Measurements from ENCODE around the gene OTOA.
"Not testable (repeated sequence)": the region's sequence is repeated elsewhere in the genome, so short reads cannot be mapped to it uniquely, and the experiment has no call there.

Gene OTOA

DNA sequence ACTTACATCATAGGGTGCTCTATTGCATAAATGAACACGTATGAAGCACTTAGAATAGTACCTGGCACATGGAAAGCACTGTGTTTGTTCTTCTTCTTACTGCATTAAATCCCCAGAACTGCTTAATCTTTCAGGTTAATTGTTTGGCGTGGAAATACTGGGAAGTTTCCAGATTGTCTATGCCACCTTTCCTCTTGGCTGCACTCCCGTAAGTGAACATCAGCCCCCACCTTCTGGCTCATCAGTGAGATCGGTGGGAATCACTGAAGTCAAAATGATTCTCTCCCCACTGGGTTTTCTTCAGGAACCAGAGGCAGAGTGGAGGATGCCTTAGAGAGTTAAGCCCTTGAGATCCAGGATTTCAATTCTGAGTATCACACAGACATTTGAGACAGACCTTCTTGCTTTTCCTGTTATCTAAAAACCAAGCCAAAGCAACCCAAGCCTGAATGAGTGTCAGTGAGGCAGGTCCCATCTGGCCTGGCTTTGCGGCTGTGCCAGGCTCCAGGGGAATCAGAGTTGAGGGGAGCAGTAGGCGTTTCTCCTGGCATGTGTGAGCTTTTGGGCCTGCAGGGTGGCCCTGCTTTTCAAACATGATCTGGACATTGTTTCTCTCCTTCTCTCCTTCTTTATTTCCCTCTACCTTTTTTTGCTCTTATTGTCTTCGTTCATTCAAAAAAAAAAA lies 59.1 kb downstream of the OTOA start:
- no peak for DNase-seq (ENCODE audit: low spot score)

DNA sequence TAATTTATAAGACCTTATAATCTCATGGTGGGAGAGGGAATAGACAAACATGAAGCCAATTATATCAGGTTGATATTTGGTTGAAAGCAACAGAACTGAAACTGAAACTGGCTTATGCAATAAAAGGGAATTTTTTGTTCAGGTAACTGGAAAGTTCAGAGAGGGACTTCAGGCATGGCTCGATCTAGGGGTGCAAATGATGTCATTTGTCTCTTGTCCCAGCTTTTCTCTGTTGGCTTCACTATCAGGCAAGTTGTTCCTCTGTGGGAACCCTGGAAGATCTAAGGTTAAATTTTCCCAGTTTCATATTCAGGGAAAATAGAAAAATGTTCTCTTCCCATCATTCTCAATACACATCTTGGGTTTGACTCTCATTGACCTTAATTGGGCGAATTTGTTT lies 59.8 kb downstream of the OTOA start:
- DNase-seq (ENCODE audit: low spot score) = no peak

DNA sequence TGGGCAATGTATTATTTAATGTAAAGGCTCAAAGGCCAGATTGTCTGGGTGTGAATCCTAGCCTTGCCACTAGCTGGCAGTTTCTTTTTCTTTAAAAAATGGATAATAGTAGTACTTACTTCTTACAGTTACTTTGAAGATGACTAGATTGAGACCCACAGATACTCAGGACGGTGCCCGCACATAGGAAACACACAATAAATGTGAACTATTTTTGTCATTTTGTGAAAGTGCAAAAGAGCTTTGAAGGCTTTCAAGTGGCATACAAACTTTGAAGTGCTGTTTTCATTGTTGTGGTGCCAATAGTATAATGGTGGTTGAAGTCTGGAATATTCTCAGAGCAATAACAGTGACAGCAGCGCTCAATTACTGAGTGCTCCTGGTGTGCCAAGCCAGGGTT lies 63.6 kb downstream of the OTOA start:
- no peak for DNase-seq (ENCODE audit: low spot score)

DNA sequence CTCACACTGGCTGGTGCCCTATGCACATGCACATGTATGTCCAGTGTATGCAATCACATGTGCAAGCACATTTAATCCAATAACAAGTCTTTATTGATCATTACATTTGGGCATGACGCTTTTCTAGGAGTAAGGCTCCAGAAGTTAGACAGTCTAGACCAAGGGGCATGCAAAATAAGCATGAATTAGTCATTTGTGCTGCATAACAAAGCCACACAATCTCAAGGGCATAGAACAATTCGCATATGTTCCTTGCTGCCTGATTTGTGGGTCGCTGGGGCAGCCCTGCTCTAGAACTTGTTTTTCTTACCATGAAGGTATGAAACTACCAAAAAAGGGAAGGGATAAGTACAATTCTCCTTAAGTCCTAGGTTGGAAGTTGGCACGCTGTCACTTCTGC lies 67.5 kb downstream of the OTOA start:
- DNase-seq (ENCODE audit: low spot score) = not testable (repeated sequence)

DNA sequence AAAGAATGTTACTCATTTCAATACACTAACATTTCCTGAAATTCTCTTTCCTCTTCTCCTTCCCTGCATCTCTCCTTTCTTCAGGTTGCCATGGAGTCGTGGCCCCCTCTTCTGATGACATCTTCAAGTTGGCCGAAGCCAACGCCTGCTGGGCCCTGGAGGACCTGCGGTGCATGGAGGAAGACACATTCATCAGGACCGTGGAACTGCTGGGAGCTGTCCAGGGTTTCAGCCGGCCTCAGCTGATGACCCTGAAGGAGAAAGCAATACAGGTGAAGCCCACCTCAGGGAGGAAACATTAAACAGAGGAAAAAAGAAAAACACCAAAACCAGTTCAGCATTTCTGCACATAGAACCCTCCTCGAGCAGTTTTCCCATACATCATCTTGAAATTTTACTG lies 76.9 kb downstream of the OTOA start:
- not testable (repeated sequence) for DNase-seq (ENCODE audit: low spot score)

DNA sequence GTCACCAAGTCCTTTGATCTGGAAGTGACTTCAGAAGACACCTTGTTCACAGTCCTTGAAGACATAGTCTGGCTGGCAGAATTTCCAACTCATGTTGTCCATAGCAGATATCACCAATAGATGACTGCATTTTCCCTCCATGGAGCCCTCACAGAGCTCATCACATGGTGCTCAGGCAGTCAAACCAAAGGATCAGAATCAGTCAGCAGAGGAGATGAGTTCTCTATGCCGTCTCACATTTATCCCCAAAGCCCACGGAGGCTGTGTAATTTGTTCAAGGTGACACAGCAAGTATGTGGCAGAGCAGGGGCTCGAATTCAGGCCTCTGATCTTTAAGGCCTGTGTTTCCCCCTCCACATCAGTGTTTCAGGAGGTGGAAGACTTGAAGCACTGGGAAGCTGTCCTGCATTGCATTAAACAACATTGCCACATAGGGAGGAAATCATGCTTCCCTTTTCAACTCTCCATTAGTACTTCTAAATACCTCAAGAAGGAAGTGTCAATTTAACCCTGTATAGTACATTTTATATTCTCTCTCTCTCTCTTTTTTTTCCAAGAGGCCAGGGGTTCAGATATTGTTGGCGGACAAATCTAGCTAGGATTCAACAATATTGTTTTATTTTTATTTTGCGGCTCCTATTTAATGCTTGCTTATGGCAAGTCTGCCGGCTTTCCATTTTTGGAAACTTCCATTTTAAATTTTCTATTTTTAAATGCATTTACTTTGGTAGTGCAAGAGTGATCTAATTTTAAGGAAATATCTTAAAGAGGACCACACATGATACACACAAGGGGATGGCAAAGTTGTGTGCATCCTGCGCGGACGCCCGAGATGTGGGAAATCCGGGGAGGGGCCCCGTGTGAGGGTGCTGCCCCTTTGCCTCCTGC lies 92.7 kb downstream of the OTOA start:
- DNase-seq (ENCODE audit: low spot score) = not testable (repeated sequence)

DNA sequence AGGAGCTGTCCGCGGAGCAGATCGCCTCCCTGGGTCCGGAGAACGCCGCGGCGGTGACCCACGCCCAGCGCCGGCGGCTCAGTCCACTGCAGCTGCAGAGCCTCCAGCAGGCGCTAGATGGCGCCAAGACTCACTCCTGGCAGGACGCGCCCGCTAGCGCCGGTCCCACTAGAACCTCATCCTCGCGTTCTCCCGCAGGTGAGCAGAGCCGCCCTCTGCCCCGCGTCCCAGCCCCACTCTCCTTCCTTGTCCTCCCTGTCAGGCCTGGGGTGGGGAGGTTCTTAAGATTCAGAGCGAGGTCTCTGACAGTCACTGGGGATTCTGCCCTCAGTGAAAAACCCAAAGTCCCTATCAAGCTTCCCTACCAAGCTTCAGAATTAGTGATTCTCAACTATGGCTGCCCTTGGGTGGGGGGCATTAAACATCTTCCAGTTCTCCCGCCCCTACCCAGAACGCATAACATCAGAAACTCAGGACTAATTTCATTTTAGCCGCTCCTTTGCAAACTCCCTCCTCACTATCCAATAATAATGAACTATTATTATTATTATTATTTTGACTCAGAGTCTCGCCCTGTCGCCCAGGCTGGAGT lies 93.4 kb downstream of the OTOA start:
- DNase-seq (ENCODE audit: low spot score) = not testable (repeated sequence)

DNA sequence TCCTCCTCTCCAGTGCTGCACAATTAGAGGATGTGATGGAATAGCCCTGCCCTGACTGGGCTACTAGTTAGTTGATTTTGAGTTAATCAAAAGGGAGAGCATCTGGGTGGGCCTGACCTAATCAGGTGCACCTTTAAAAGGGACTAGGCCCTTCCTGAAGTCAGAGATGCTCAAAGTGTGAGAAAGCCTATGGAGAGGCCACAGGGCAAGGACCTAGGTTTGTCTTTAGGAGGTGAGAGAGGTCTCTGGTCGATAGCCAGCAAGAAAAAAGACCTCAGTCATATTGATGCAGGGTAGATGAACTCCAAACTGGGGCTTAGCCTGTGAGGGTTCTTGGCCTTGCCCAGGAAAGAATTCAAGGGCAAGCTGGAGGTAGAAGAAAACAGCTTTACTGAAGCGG lies 104.5 kb downstream of the OTOA start:
- DNase-seq (ENCODE audit: low spot score) = not testable (repeated sequence)

DNA sequence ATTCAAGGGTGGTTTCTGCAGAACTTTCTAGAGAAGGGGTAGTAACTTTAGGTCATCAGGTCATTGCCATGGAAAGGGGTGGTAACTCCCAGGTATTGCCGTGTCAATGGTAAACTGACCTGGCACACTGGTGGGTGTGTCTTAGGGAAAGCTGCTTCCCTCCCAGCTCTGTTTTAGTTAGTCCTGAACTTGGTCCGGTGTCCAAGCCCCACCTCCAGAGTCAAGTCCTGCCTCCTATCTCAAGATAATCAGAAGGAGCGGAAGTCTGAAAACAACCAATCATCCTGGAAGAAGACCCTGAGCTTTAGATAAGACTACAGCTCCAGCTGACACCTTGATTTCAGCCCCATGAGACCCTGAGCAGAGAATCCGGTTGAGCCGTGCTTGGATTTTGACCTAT lies 105.0 kb downstream of the OTOA start:
- not testable (repeated sequence) for DNase-seq (ENCODE audit: low spot score)

DNA sequence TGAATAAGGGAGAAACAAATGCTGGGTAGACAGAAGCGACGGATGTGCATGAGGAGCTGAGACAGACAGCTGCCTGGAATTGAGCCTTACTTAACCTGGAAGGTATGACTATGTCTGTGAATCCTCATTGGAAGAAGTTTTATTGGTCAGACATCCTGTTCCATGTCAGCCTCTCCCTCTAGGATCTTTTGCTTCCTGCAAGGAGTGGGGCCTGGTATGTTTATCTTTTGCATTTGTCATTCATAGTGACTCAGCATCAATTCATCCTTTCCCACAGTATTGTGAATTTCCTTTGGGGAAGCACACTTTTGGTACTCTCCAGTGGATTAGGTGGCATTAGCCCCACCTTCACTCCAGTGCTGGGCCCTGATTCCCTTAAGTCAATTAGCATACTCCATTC lies 105.5 kb downstream of the OTOA start:
- not testable (repeated sequence) for DNase-seq (ENCODE audit: low spot score)

DNA sequence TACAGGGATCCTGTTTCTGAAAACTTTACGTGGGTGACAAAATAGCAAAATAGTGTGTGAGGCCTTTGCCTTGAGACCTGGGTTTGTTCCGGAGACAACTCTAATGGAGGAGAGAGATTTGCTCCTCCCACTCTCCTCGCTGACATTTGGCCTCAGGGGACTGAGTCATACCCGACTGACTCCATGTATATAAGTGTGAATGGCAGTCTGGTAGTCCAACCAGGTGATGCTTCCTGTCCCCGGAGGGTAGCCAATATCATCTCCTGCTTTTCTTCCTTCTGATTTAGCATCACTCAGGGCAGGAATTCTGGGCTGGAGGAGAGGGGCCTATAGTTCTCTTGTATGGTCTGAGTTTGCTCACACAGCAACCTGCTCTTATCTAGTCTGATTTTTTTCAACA lies 106.8 kb downstream of the OTOA start:
- DNase-seq (ENCODE audit: low spot score) = not testable (repeated sequence)

DNA sequence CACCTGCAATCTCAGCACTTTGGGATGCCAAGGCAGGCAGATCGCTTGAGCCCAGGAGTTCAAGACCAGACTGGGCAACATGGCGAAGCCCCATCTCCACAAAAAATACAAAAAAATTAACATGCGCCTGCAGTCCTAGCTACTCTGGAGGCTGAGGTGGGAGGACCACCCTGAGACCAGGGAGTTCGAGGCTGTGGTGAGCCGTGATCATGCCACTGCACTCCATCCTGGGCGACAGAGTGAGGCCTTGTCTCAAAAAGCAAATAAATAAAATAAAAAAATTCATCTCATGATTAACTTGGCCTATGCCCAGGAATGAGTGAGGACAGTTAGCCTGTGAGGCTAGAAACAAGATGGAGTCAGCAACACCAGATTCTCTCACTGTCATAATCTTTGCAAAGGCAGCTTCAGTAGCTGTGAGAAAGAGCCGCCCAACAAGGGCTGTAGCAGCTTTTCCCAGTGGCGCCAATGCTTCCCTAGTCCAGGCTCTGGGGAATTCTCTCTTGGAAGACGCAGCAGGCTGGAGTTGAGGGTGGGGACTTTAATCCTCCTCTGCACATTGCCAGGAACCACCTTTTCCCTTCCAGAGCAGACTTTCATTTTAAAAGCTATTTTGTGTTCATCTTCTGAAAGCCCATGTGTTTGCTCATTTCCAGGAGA lies 108.9 kb downstream of the OTOA start:
- not testable (repeated sequence) for DNase-seq (ENCODE audit: low spot score)

DNA sequence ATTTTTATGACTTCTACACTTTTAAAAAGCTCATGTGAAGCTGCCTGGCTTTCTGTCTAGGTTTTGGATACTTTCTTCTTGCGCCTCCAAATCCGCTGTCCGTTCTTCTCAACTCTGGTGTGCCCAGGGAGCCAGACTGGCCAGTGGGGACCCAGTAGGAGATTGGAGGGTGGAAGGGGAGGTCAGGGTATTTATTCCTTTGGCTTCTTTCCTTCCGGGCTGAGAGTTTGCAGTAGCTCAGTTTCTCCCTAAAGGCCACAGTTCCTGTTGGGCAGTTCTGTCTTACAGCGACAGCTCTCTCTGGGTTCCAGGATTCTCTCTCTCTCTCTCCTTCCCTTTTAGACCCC lies 109.4 kb downstream of the OTOA start:
- peak; percentile 1 for DNase-seq (ENCODE audit: low spot score)

DNA sequence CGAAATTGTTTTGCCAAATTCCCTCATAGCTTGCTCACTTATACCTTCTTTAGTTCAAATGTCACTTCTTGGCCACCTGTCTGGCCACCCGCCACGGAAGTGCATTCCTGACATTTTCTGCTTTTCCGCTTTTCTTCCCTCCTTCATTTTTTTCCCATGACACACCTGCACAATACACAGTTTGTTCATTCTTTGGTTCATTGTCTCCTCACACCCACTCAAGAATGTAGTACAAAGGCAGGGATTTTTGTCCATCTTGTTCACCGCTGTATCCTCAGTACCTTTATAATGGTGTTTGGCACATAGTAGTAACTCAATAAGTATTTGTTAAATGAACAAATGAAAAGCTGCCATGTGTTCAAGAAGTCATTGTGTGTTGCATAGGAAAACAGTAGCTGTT lies 116.8 kb downstream of the OTOA start:
- DNase-seq (ENCODE audit: low spot score) = not testable (repeated sequence)

DNA sequence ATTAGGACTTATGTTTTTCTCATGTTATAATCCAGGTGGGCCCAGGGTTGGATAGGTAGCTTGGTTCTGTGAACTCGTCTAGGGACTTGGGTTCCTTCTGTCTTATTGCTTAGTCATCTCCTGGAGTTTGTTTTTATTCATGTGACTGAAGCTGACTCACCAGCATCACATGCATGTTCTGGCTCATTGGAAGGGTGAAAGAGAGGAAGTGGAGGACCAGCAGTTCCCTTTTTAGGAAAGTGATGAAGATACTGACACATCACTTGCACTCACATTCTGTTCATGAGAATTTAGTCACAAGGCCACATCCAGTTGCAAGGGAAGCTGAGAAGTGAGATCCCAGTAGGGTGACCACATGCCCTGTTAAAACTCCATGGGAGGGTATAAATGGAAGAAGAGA lies 126.7 kb downstream of the OTOA start:
- not testable (repeated sequence) for DNase-seq (ENCODE audit: low spot score)

DNA sequence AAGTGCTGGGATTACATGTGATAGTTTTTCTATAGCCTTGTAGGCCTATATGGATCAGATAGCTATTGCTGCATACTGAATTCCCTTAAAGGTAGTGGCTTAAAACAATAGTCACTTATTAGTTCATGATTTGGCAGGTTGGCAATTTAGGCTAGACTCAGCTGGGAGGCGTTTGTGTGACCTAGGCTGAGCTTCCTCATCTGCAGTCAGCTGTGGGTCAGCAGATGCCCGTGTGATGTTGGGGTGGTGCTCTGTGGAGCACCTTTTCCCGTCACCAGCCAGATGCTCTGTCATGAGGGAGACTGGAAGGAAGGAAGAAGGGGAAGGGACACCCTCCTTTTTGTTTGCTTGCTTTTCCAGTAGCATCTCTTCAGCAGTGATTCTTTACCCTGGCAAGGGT lies 129.5 kb downstream of the OTOA start:
- not testable (repeated sequence) for DNase-seq (ENCODE audit: low spot score)

DNA sequence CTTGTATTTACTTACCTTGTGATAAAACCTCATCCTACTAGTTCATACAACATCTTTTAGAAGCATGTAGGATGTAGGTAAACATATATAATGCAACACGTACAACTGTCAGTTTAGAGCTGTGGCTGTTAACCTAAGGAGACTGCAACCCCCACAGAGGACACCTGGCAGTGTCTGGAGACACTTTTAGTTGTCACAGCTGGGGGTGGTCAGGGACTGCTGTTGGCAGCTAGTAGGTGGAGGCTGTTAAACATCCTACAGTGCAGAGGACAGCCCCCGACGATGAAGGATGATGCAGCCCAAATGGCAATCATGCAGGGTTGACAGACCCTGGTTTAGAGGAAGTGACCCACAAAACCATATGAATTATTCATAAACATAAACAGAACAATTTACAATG lies 134.8 kb downstream of the OTOA start:
- not testable (repeated sequence) for DNase-seq (ENCODE audit: low spot score)

DNA sequence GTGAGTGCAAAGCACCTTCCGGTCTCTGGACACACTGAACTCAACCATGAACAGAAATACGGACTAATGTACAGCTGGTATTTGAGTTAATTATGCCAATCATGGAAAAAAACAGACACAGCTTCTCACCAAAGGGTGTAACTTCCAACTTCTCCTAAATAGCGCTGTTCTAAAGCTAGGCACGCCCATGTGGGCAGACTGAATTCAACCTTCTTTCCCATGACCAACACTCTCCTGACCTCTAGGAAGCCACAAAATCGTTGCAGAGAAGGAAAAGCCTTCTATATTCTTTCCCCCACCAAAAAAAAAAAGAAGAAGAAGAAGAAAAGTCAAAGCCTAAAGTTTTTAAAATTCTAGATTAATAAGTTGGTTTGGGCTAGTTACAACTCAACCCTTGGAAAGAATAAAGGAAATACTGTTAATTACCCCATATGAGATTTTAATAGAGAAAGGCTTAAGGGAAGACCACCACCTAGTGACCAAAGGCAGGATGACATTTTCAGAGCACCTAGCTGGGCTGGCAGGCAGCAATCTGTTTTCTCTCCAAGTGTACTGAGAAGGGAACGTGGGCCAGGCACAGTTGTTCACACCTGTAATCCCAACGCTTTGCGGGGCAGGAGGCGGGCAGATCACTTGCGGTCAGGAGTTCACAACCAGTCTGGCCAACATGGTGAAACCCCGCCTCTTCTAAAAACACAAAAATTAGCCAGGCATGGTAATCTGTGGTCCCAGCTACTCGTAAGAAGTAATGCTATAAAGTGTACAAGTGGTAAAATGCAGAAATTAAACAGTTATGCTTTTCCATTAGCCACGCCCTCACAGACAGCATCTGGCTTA lies 138.0 kb downstream of the OTOA start:
- DNase-seq (ENCODE audit: low spot score) = not testable (repeated sequence)

DNA sequence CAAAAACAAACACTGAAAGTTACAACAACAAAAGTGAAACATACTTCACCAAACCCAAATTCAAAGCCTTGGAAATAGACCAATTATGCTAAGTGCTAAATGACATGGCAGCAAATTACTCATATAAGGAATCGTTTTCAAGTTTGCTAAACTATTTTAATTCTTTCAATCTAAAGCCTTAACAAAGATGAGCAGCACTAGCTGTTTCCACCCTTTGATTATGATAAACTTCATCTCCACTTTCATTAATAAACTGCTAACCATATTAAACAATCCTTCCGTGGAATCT lies 138.6 kb downstream of the OTOA start:
- DNase-seq (ENCODE audit: low spot score) = not testable (repeated sequence)

Measured in AG20443 (cell line).